PC-9 (cell line): ENCODE results near the gene PYY.

Experiments used
- EZH2 ChIP-seq: fragments of 200-600 bp; sonication (generic); IDR thresholded peaks from 2 replicates; pipeline ENCODE4 v1.8.0; 2017; ENCODE audit warnings: antibody characterized with exemption, low read depth
- TF ChIP-seq, protein P1 (sequence below): fragments of 200-600 bp; sonication (generic); conservative IDR thresholded peaks from 2 replicates; pipeline ENCODE4 v1.6.1; 2017; ENCODE audit warnings: mixed run types, antibody characterized with exemption, mild to moderate bottlenecking, moderate library complexity

DNA sequence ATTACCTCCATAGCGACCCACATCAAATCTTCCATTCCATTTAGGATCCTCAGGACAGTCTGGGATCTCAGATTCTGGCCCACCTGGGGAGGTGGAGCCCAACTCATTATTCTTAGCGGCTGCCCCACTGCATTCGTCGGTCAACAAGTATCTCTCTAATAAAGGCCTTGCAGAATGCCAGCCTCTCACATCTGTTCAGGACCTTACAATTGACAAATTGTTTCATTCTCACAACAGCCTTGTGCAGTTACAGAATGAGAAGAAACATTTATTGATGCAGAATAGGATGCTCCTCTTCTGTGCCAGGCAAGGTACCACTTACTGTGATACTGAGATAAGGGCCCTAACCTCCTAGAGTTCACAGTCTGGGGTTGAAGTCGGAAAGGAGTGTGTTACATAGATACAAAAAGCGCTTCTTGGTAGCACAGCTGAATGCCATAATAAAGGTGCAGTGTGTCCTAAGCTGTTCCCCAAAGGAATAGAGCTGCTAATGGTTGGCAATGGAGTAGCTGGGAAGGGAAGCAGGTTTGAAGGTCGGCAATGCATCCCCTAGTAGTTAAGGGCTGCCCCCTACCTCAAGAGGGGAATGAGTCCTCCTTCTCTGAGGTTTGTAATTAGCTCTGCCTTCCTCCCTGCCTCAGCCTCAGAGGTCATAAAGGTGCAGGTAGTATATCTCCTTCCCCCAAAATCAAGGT is 44.1 kb downstream of the PYY start:
- TF ChIP-seq EZH2 = no peak
- TF ChIP-seq, protein P1, sequence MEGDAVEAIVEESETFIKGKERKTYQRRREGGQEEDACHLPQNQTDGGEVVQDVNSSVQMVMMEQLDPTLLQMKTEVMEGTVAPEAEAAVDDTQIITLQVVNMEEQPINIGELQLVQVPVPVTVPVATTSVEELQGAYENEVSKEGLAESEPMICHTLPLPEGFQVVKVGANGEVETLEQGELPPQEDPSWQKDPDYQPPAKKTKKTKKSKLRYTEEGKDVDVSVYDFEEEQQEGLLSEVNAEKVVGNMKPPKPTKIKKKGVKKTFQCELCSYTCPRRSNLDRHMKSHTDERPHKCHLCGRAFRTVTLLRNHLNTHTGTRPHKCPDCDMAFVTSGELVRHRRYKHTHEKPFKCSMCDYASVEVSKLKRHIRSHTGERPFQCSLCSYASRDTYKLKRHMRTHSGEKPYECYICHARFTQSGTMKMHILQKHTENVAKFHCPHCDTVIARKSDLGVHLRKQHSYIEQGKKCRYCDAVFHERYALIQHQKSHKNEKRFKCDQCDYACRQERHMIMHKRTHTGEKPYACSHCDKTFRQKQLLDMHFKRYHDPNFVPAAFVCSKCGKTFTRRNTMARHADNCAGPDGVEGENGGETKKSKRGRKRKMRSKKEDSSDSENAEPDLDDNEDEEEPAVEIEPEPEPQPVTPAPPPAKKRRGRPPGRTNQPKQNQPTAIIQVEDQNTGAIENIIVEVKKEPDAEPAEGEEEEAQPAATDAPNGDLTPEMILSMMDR = no peak
